ENCODE results near the gene ARL16. TPM values are rescaled to one million over a fixed set of nuclear protein-coding genes. Genes with fewer than 3 reads are reported as not detected.
A peak's percentile ranks its signal among the peaks of the same experiment; 100 is the strongest.

ARL16 gene
- total RNA-seq, 6 experiments from 2014 or later, result 5.3 to 16.8 (median 11.1) TPM

DNA sequence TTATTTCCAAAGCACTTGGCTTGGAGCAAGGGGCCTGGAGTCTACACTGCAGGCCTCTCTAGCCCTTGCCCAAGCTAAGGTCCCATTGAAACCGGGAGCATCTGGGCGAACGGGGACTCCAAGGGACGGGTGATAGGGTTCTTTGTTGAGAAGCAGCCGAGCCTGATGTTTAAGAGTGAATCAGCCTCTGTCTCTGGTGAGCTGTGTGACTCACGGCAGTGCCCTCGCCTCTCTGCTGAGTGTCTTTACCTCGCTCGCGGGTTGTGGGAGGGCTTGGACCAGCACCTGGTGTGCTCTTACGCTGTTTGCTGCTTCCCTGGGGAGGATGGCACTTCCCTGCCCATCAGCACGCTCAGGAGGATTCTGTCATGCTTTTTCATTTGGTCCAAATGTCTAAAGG lies 1.5 kb upstream of the ARL16 start:
- Histone ChIP-seq H3K27me3 (no peaks in the 10 kb centered on the region), H3K4me1 (peaks cover 0 to 32% (median 9%) of the 10 kb centered on the region in 4 donors), H3K27ac (no peak overlapping the region), H3K36me3 (peaks cover 0 to 38% (median 8%) of the 10 kb centered on the region in 4 donors), H3K9me3 (no peaks in the 10 kb centered on the region), H3K4me3 (peak overlapping the region; percentile 93 to 98 (median 96))
- ATAC-seq, result no peak
- DNase-seq, result peak in 1 of 3 donors; percentile 25
- TF ChIP-seq, protein P1, sequence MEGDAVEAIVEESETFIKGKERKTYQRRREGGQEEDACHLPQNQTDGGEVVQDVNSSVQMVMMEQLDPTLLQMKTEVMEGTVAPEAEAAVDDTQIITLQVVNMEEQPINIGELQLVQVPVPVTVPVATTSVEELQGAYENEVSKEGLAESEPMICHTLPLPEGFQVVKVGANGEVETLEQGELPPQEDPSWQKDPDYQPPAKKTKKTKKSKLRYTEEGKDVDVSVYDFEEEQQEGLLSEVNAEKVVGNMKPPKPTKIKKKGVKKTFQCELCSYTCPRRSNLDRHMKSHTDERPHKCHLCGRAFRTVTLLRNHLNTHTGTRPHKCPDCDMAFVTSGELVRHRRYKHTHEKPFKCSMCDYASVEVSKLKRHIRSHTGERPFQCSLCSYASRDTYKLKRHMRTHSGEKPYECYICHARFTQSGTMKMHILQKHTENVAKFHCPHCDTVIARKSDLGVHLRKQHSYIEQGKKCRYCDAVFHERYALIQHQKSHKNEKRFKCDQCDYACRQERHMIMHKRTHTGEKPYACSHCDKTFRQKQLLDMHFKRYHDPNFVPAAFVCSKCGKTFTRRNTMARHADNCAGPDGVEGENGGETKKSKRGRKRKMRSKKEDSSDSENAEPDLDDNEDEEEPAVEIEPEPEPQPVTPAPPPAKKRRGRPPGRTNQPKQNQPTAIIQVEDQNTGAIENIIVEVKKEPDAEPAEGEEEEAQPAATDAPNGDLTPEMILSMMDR (IDR thresholded peaks at IDR 0.05), result no peak
- TF ChIP-seq POLR2A (IDR thresholded peaks at IDR 0.05), result no peak
- intact Hi-C loops (cut with DNase I), result no loop called here
- WGBS (ENCODE audit: insufficient coverage, low coverage, low lambda C conversion rate, missing lambda C conversion rate), result 80% methylated on average over 2 of the region's 12 CpGs

DNA sequence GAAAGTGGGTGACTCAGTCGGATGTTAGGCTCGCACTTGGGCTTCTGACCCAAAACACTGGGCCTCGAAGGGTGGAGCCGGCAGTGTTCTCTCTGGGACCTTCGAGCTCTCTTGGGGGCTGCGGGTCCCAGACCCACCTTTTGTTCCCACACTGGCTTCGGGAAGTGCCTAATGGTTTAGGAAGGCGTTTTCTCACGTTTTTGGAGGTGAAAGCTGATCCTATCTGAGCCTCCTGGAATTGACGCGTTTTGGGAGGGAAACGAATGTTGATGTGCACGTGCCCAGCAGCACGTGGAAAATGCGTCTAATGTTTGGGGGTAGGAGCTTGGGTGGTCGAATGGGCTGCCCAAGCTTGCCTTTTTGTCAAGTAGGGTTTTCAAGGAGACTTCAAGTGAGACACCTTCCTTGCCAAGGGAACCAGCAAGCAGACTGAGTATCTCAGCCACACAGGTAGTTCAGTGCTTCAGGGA lies 880 bp upstream of the ARL16 start:
- WGBS (ENCODE audit: insufficient coverage, low coverage, low lambda C conversion rate, missing lambda C conversion rate), result 1% methylated on average over 14 of the region's 16 CpGs
- Histone ChIP-seq H3K36me3 (peaks cover 0 to 33% (median 8%) of the 10 kb centered on the region in 4 donors), H3K27me3 (no peaks in the 10 kb centered on the region), H3K9me3 (no peaks in the 10 kb centered on the region), H3K4me3 (peak overlapping the region; percentile 93 to 98 (median 96)), H3K27ac (peak overlapping the region; percentile 44 to 79 (median 70)), H3K4me1 (peaks cover 0 to 38% (median 12%) of the 10 kb centered on the region in 4 donors)
- ATAC-seq (peak in 1 of 4 donors; percentile 5), DNase-seq (no peak)
- TF ChIP-seq POLR2A (IDR thresholded peaks at IDR 0.05), result no peak
- TF ChIP-seq, protein P1 (IDR thresholded peaks at IDR 0.05), result no peak
- intact Hi-C loops (cut with DNase I), result no loop called here

DNA sequence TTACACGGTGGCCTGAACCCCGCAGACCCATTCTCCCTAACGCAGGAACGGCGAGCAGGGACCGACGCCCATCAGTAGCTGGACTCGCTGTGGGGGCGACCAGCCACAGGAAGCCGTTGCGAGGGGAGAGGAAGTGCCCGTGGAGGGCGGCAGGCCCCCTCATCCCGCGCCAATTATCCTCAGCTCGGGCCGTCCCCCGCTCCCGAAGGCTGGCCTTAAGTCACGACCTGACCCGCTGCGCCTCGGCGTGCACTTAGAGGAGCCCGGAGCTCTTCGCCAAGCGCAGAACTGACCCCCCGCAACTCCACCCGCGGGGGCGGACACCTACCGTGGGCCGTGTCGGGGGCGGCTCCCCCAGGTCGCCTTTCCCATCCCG lies 401 bp downstream of the ARL16 start:
- intact Hi-C loops (cut with DNase I), result no loop called here
- ATAC-seq, result no peak
- peak overlapping the region; percentile 93 to 98 (median 96) for H3K4me3 ChIP-seq
- H3K27me3 ChIP-seq, result no peaks in the 10 kb centered on the region
- no peaks in the 10 kb centered on the region for H3K9me3 ChIP-seq
- peak overlapping the region; percentile 33 to 49 (median 45) for H3K27ac ChIP-seq
- 0% methylated on average over 3 of the region's 37 CpGs for whole genome bisulfite sequencing (ENCODE audit: insufficient coverage, low coverage, low lambda C conversion rate, missing lambda C conversion rate)
- no peak for DNase-seq
- H3K4me1 ChIP-seq, result peaks cover 0 to 41% (median 12%) of the 10 kb centered on the region in 4 donors
- TF ChIP-seq, protein P1 (IDR thresholded peaks at IDR 0.05), result no peak
- TF ChIP-seq POLR2A (IDR thresholded peaks at IDR 0.05), result no peak
- peaks cover 0 to 21% (median 8%) of the 10 kb centered on the region in 4 donors for H3K36me3 ChIP-seq

DNA sequence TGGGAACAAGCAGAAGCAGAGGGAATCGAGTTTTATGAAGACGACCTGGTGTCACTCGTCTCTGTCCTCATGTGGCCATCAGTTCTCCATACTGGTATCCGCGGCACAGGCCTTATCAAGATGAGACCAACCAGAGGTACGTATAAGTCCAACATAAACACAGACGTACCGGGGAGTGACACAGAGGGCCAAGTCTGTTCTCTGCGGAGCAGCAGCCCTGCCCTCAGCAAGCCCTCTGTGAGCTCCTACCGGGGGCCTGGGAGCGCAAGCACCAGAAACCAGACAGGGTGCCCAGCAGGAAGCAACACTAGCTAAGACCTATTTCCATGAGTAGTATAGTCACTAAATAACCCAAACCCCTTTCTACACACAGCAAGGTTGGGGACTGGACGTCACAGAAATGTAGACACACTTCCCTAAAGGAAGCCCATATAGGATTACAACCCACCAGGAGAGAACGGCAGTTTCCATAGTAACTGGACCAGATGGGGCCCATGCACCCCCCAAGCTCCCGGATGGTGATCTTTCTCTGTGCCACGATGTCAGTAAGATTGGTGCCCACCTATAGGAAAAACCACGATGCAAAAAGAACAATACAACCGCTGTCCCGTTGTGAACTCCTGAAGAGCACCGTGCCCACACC lies 911 bp downstream of the ARL16 start:
- Histone ChIP-seq H3K4me1 (peaks cover 0 to 41% (median 12%) of the 10 kb centered on the region in 4 donors), H3K9me3 (no peaks in the 10 kb centered on the region), H3K4me3 (peak overlapping the region; percentile 93 to 98 (median 96)), H3K36me3 (peaks cover 0 to 17% (median 8%) of the 10 kb centered on the region in 4 donors), H3K27ac (peak overlapping the region in 1 of 3 donors; percentile 49), H3K27me3 (no peaks in the 10 kb centered on the region)
- TF ChIP-seq, protein P1 (IDR thresholded peaks at IDR 0.05), result no peak
- TF ChIP-seq POLR2A (IDR thresholded peaks at IDR 0.05), result no peak
- ATAC-seq (no peak), DNase-seq (no peak)
- WGBS (ENCODE audit: insufficient coverage, low coverage, low lambda C conversion rate, missing lambda C conversion rate), result 32% methylated on average over 15 of the region's 19 CpGs
- intact Hi-C loops (cut with DNase I), result no loop called here

Data from right lobe of liver (tissue), 6 donors.